HL-60/S4 (cell line): ENCODE results near the gene CASQ2.
"Not testable (repeated sequence)": the region's sequence is repeated elsewhere in the genome, so short reads cannot be mapped to it uniquely, and the experiment has no call there.

ENCODE experiments used
- in situ Hi-C: fragments of 300-500 bp; cut with MboI; formaldehyde crosslinking; loops from 2 replicates; pipeline ENCODE4 v1.14.3; 2022; ENCODE audit warnings: low sequenced_read_pairs

Gene CASQ2

GRCh38 chr1:115782571-115783281 lies 14.2 kb upstream of the CASQ2 start:
- in situ Hi-C loops: no loop called here

- in situ Hi-C loops: no loop called here
These were observed 13.3 kb upstream of the CASQ2 start for GRCh38 chr1:115781851-115782250.

GRCh38 chr1:115781343-115781742 lies 12.8 kb upstream of the CASQ2 start:
- in situ Hi-C loops: no loop called here

- in situ Hi-C loops: not testable (repeated sequence)
These were observed 12.1 kb upstream of the CASQ2 start for GRCh38 chr1:115780655-115781054.

- in situ Hi-C loops: loop anchor here (10.0 kb wide), 2 partner anchors 64 to 174 kb away; no protein-coding TSS in a partner anchor
These were observed 10.6 kb upstream of the CASQ2 start for GRCh38 chr1:115779075-115779474.

GRCh38 chr1:115771847-115772457 lies 3.4 kb upstream of the CASQ2 start:
- in situ Hi-C loops: loop anchor here (10.0 kb wide), 2 partner anchors 57 to 167 kb away; no protein-coding TSS in a partner anchor

GRCh38 chr1:115771094-115771846 lies 2.8 kb upstream of the CASQ2 start:
- in situ Hi-C loops: loop anchor here (10.0 kb wide), 2 partner anchors 56 to 166 kb away; no protein-coding TSS in a partner anchor

GRCh38 chr1:115767403-115767802 lies 1.1 kb downstream of the CASQ2 start:
- in situ Hi-C loops: no loop called here

GRCh38 chr1:115765091-115765490 lies 3.4 kb downstream of the CASQ2 start:
- in situ Hi-C loops: no loop called here

- in situ Hi-C loops: no loop called here
These were observed 4.0 kb downstream of the CASQ2 start for GRCh38 chr1:115764541-115764940.

GRCh38 chr1:115762779-115763178 lies 5.7 kb downstream of the CASQ2 start:
- in situ Hi-C loops: no loop called here

GRCh38 chr1:115761601-115762302 lies 6.8 kb downstream of the CASQ2 start:
- in situ Hi-C loops: no loop called here

- in situ Hi-C loops: no loop called here
These were observed 10.7 kb downstream of the CASQ2 start for GRCh38 chr1:115757856-115758255.

GRCh38 chr1:115757326-115757725 lies 11.2 kb downstream of the CASQ2 start:
- in situ Hi-C loops: no loop called here

GRCh38 chr1:115755456-115756370 lies 12.8 kb downstream of the CASQ2 start:
- in situ Hi-C loops: no loop called here

GRCh38 chr1:115753830-115754229 lies 14.7 kb downstream of the CASQ2 start:
- in situ Hi-C loops: no loop called here

GRCh38 chr1:115753361-115753760 lies 15.2 kb downstream of the CASQ2 start:
- in situ Hi-C loops: no loop called here

- in situ Hi-C loops: no loop called here
These were observed 19.9 kb downstream of the CASQ2 start for GRCh38 chr1:115748401-115749150.

GRCh38 chr1:115746021-115746690 lies 22.4 kb downstream of the CASQ2 start:
- in situ Hi-C loops: no loop called here
